GM20000 (cell line): Measurements from ENCODE around the gene CRYBG3.

Source experiments
- DNase-seq: peaks from one replicate; pipeline ENCODE4 v3.0.0; 2012; ENCODE audit warnings: low spot score
- TF ChIP-seq, protein P1 (sequence below): IDR thresholded peaks from 2 replicates; pipeline ENCODE4 v1.5.1; 2012; ENCODE audit warnings: mild to moderate bottlenecking, control low read depth; ENCODE audit errors: extremely low read depth, missing control alignments

The CRYBG3 gene

DNA sequence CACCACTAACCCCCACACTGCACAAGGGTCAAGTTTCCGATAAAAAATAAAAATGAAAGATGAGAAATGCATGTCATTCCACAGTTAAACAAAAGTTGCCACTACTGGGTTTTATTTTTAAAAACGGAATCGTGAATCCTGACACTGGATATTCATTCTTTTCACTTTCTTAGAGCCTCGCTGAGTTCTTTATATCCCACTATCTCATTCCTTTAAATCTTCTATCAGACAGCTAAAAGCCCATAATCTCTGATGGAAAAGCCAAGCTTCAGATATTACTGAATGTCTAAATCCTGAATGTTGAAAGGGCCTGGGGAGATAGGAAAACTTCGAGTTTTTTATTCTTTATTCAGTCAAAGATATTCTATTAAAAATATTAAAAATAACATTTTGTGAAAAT, 138.7 kb downstream of the CRYBG3 start:
- TF ChIP-seq, protein P1, sequence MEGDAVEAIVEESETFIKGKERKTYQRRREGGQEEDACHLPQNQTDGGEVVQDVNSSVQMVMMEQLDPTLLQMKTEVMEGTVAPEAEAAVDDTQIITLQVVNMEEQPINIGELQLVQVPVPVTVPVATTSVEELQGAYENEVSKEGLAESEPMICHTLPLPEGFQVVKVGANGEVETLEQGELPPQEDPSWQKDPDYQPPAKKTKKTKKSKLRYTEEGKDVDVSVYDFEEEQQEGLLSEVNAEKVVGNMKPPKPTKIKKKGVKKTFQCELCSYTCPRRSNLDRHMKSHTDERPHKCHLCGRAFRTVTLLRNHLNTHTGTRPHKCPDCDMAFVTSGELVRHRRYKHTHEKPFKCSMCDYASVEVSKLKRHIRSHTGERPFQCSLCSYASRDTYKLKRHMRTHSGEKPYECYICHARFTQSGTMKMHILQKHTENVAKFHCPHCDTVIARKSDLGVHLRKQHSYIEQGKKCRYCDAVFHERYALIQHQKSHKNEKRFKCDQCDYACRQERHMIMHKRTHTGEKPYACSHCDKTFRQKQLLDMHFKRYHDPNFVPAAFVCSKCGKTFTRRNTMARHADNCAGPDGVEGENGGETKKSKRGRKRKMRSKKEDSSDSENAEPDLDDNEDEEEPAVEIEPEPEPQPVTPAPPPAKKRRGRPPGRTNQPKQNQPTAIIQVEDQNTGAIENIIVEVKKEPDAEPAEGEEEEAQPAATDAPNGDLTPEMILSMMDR: no peak
- DNase-seq: no peak

DNA sequence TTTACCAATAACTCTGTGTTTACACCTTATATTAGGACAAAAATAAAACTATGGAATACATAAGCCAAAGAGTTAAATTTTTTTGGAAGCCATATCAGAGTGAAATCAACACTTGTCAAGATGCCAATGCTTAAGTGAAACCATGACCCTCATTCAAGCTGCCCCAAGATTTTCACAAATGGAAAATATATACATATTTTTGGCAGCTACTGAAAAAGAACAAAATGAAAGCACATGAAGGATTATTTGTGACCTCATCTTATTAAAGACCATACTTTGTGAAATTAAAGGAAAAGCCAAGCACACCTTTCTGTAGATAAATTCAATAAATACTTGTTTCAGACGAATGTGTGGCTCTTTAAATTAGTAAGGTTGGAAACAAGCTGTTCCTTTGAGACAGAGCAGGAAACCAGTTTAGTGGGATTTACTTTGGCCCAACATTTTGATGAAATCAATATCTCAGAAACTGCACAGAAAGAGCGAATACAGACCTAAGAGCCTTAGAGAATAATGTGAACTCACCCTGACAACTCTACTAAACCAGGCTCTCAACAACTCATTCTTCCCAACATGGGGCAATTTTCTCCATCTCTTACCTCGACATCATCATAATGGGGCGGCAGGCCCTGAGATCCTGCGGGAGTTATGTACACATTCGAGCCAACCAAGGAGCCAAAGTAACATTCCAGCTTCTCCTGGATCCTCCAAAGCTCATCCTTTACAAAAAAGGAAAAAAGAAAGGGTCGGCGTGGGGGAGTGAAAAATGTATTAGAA, 139.4 kb downstream of the CRYBG3 start:
- DNase-seq: no peak
- TF ChIP-seq, protein P1: no peak

DNA sequence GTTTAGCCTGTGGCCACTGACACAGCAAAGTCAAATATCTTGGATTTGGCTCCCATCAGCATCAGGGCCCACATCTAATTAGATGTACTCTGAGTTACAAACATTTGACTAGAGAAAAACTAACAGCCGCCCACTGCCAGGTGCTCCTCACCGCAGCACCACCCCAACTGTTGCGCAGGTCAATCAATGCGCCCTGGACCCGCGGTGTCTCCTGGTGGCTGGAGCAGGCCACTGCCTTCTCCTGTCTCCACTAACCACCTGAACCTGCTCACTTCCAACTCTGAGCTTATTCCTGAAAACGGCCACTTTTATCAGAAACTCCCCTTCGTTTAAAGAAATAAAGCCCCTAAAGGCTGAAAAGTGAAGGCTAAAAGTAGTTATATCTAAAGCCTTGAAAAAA, 146.2 kb downstream of the CRYBG3 start:
- no peak for DNase-seq
- TF ChIP-seq, protein P1: no peak

DNA sequence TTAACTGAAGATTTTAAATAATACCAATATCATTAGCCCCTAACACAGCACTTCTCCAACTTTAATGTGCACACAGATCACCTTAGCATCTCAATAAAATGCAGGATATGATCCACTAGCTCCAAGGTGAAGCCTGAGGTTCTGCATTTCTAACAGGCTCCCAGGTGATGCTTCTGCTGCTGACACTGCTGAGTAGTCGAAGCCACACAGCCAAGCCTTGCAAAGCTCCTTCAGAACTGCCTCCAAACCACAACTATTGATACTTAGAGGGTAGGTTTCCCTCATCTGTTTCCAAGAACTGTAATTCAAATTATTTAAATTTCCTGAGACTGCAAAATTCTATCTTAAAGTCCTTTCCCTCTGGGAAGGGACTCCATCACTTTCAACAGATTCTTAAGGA, 146.6 kb downstream of the CRYBG3 start:
- no peak for DNase-seq
- TF ChIP-seq, protein P1: no peak

DNA sequence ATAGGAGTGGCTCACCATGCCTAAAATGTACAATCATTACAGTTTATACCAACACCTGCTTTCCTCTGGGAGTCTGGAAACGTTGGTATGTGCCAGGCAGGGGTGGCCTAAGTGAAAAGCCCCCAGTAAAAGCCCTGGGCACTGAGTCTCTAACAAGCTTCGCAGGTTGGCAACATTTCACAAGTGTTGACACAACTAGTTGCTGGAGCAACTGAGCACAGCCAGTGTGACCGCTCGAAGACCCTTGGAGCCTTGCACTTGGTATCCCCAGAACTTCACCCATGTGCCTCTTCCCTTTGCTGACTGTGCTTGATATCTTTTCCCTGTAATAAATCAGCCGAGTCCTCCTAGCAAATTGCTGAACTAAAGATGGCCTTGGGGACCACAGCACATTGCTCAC, 147.7 kb downstream of the CRYBG3 start:
- TF ChIP-seq, protein P1: no peak
- DNase-seq: no peak

DNA sequence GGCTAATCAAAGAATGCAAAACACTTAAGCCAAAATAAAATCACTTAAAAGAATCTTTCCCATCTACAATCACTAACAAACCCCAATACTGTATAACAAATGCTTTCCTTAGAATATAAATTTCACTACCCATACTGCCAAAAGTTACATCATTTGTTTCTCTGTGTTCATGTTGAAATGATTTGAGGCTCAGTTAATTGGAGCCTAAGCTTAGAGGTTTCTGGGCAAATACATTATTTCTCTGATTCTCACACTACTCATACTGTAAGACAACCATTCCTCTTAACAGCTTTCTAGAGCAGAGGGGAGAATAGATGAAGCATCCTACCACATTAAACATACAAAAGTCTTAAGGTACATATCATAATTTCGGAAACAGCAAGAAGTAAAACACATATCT, 148.3 kb downstream of the CRYBG3 start:
- TF ChIP-seq, protein P1: no peak
- no peak for DNase-seq

DNA sequence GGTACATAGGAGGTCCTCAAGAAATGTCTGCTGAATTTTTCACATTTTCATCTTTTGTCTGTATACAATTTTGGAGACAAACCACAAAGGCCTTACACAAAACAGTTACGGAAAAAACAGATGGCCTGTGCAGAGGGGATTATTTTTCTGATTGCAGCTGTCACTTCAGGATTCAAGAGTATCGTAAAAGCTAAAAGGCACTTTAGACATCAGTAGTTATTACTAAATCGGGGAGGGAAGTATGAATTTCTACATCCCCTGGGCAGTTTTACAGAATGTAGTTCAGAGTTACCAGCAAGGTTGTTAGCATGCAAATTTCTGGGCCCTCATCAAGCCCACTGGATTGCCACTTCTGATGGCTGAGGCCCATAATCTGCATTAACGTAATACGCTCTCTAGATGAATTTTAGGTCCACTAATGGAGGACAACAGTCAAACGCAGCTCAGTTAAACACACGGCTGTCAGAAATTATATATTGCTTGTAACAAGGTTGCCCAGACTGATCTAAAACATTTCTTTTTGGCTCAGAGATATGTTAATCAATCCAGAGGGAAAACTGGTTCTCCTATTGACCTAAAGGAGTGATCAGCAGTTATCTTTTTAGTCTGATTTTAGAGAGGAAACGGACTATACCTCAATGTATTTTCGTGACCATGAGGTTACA, 149.3 kb downstream of the CRYBG3 start:
- peak; percentile 14 for DNase-seq
- TF ChIP-seq, protein P1: no peak
